Activated T-helper 1 cell treated with Interleukin-2 at 50 U/mL for 16 hours (primary cell): ENCODE results near the gene GRIP2.

ENCODE experiments used
- DNase-seq: peaks from one replicate; pipeline ENCODE4 v3.0.0-alpha.2; 2020; ENCODE audit warnings: low read depth

Gene GRIP2

GRCh38 chr3:14561051-14561960 is 21.2 kb upstream of the GRIP2 start:
- no peak for DNase-seq

DNA sequence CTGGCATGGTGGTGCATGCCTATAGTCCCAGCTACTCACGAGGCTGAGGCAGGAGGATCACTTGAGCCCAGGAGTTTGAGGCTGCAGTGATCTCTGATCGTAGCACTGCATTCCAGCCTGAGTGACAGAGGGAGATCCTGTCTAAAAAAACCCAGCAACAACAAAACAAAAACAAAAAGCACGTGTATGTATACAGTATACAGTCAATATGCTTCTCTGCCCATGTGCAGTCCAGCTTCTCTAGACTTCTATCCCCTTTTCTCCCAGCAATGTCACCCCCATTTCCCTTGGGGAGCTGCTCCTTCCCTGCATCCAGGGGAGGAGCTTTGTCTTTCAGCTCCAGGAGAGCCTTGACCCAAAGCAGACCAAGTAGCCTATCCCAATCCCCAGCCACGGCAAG is 20.0 kb upstream of the GRIP2 start:
- DNase-seq, result no peak

DNA sequence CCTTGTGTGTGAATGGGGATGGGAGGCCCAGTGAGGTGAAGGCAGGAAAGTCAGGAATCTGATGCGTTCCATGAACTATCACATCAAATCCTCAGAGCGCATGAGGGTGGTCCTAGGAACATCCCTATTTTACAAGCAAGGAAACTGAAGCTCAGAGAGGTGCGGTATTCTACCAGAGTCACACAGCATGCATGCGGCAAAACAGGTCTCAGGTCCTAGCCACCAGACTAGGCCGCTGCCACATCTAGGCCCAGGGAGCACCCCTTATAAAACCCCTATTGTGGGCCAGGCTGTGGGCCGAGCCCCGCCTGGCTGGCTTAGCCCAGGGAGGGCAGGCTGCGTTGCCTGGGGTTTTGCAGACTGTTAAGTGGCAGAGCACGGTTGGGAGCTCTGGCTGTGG is 17.9 kb upstream of the GRIP2 start:
- DNase-seq, result no peak

GRCh38 chr3:14555835-14556234 is 15.7 kb upstream of the GRIP2 start:
- no peak for DNase-seq

DNA sequence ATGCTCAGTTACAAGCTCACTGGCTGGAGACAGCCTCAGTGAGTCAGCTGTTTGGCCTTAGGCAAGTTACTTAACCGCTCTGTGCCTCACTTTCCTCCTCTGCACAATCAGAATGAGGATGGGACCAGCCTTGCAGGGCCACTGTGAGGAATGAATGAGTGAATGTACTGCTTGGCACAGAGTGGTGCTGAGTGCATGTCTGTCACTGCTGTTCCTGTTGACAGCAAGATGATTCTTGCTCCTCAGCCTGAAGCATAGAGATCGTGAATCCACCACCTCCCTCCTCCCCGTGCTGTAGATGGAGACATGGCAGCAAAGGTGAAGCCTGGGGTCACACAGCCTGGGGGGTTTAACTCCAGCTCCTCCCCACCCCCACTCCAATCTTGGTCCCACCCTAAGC is 14.6 kb upstream of the GRIP2 start:
- no peak for DNase-seq

DNA sequence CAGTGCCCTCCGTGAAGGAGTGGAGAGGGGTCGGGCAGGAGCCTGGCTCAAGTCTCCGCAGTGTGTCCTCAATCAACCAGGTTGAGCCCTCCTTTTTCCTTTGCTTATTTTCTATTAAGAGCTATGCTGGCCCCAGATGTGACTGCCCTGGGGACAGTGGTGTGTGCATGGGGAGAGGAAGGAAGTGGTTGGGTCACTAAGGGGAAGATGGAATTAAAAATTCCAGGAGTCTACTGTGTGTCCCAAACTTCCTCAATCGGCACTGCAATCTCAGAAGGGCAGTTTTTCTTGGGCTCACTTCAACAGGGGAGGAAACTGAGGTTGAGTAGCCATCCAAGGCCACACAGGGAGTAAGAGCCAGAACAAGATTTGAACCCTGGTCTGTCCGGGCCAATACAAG is 13.7 kb upstream of the GRIP2 start:
- DNase-seq, result no peak

DNA sequence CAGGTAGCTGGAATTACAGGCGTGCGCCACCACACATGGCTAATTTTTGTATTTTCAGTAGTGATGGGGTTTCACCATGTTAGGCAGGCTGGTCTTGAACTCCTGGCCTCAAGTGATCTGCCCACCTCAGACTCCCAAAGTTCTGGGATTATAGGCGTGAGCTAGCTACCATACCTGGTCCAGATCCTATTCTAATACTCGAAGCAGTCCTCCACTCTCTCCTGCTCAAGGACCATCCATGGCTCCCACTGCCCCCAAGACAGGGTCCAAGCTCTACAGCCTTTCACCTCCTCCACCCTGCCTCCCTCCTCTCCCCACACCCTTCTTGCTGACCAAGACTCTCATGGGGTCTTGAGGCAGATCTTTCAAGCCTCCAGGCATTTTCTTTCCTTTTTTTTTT is 12.6 kb upstream of the GRIP2 start:
- DNase-seq, result no peak

GRCh38 chr3:14552041-14552648 is 12.0 kb upstream of the GRIP2 start:
- DNase-seq, result no peak

- no peak for DNase-seq
These were observed 10.8 kb upstream of the GRIP2 start for GRCh38 chr3:14550651-14551611.

GRCh38 chr3:14550181-14550580 is 10.0 kb upstream of the GRIP2 start:
- DNase-seq, result no peak

GRCh38 chr3:14549256-14549919 is 9.2 kb upstream of the GRIP2 start:
- no peak for DNase-seq

DNA sequence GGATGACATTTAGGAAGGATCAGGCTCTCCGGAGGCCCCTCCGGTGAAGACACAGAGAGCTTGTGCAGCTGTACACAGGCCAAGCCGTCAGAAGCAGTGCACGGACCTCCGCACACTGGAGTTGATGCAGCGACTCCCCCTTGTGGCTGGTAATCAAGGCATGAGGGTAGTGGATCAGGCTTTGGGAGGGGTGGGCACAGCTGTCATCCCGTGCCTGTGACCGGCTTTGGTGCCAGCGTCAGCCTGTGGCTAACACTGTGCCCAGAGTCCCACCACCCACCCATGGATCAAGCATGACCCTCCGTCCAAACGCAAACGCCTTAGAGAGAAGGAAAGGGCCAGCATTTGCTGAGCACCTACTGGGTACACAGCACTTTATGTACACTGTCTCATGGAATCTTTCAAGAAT is 8.2 kb upstream of the GRIP2 start:
- DNase-seq, result no peak

GRCh38 chr3:14547693-14548092 is 7.6 kb upstream of the GRIP2 start:
- no peak for DNase-seq

DNA sequence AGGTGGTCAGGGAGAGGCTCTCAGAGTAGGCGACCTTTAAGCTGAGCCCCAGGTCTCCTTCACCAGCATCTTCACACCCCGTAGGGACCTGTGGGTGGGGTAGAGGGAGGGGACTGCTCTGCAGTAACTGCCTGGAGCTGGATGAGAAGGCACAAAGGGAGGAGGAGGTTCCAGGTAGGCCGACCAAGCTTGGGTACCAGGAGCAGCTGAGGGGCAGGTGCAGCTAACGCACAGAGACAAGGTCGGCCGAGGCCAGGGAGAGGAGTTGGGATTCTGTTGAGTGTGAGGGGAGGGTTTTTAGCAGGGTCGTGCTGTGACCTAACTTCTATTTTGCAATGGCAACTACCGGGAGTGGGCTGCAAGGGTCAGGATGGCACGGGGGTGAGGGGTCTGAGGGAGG is 5.9 kb upstream of the GRIP2 start:
- DNase-seq, result no peak

- DNase-seq, result no peak
These were observed 5.1 kb upstream of the GRIP2 start for GRCh38 chr3:14545251-14545635.

DNA sequence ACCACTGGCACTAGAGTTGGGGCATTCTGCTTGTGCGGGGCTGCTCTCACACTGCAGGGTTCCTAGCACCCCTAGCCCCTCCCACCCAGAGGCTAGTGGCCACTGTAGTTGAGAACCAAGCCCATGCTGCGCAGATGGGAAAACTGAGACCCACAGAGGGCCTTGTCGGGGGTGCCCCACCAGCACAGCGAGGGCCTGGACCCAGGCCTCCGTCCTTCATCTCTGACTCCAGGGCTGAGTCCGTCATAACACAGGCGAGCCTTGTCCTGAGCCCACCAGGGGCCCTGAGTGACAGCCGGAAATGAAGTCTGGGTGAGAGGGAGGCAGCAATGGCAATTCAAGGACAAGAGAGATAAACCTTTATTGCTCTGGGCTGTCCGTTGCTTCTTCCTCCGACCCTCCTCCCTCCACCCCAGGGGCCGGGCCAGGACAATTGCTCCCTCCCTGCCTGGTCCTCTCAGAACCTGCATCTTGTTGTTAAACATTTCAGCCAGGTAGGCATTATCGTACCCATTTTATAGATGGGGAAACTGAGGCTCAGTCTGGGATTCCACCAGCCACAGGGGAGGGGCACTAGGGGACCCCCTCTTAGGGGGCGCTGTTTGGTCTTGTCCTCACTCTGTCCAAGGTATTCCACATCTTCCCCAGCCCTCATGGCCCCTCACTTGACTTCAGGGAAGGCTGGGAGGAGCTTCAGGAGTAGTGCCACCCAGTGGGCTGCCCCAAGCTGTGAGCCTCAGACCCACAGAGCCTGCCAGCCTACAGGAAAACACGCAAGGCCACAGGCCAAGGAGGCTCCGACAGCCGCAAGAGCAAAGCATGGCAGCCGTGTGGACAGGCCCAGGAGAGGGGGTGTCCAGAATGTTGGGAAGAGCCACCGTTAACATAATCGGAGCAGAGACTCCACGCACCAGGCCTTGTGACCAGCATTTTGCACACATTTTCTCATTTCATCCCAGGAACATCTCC is 4.4 kb upstream of the GRIP2 start:
- no peak for DNase-seq

GRCh38 chr3:14543446-14543845 is 3.3 kb upstream of the GRIP2 start:
- DNase-seq, result no peak

DNA sequence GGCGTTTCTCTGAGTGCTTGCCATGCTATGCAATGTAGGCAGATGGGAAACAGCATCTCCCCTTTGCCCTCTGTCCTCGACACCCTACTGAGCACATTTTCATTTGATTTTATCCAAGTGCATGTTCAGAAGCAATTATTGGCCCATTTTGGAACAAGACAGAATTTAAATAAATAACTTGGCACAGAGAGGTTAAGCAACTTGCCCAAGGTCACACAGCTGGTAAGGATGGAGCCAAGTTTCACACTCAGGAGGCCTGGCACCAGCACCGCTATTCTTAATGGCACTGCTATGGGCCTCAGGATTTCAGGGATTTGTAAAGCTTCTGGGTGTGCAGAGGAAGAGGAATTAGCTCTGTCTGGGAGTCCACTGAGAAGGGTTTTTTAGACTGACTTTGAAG is 2.5 kb upstream of the GRIP2 start:
- no peak for DNase-seq

DNA sequence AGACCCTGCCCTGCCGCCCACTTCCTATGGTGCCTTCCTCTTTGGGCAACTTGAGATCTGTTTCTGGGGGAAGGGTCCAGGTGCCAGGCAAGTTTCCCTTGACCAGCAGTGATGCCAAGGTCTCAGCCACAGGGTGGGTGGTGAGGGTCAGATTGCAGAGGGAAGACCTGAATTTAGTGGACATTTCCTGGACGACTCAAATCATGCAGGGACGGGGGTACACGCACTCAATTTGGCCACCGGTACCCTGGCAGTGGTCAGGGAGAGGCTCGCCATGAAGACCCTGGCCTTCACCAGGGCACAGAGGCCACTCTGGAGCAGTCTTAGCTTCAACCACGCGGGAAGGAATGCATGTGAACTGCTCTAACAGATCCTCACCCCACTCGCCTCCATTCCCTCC is 1.5 kb upstream of the GRIP2 start:
- no peak for DNase-seq

DNA sequence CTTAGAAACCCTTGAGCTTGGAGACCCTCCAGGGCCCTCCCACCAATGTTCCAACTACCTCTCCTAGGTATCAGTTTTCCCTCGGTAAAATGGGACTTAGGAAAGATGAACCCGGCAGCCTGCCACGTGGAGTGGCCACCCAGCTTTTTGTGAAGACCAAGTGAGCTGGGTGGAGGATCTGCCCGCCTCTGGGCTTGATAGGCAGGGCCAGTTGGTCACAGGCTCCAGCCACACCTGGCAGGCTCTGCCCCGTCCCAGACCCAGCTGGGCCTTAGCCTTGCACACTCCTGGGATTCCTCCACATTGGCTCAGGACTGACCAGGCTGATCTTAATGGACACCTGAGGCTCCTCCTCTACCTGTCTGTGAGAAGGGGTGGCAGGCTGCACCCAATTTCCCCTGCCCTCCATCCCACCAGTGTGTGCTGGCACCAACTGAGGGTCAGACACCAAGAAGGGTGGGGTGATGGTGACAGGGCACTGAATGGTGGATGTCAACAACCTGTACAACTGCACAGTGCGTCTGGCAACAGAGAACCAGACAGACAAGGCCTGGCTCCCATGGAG is 761 bp upstream of the GRIP2 start:
- no peak for DNase-seq

DNA sequence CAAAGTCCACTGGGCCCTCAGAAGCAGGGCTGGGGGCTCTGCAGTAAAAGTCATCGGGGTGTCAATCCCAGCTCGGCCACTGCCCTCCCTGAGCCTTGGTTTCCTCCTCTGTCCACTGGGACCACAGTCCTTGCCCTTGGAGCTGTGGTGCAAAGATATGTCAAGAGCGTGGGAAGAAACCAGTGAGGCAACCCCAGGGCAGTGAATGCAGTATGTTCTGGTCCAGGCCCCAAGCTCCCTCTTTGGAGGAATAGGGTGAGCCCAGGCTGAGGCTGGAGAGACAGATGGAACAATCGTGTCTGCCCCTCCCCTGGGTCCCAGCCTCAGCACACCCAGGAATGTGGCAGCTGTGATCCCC is 779 bp downstream of the GRIP2 start:
- no peak for DNase-seq
